Activated T-cell treated with anti-CD3 and anti-CD28 coated beads for 1 hour (primary cell): Measurements from ENCODE around the gene DYNC2I2.
"Not testable (repeated sequence)": the region's sequence is repeated elsewhere in the genome, so short reads cannot be mapped to it uniquely, and the experiment has no call there.

Source experiments
- DNase-seq: peaks from one replicate; pipeline ENCODE4 v3.0.0-alpha.2; 2020; ENCODE audit warnings: low read depth

DYNC2I2 gene

GRCh38 chr9:128685636-128686489 lies 29.2 kb upstream of the DYNC2I2 start:
- DNase-seq, result peak; percentile 30

- DNase-seq, result peak; percentile 59
Observed at GRCh38 chr9:128684325-128685199, 27.9 kb upstream of the DYNC2I2 start.

GRCh38 chr9:128684065-128684324 lies 27.3 kb upstream of the DYNC2I2 start:
- no peak for DNase-seq

- DNase-seq, result no peak
Observed at GRCh38 chr9:128683340-128684064, 26.9 kb upstream of the DYNC2I2 start.

- DNase-seq, result no peak
Observed at GRCh38 chr9:128677794-128678193, 21.1 kb upstream of the DYNC2I2 start.

- DNase-seq, result no peak
Observed at GRCh38 chr9:128675382-128675781, 18.7 kb upstream of the DYNC2I2 start.

GRCh38 chr9:128669786-128670185 lies 13.1 kb upstream of the DYNC2I2 start:
- no peak for DNase-seq

GRCh38 chr9:128666481-128666941 lies 9.9 kb upstream of the DYNC2I2 start:
- not testable (repeated sequence) for DNase-seq

- no peak for DNase-seq
Observed at GRCh38 chr9:128657796-128658195, 1.1 kb upstream of the DYNC2I2 start.

GRCh38 chr9:128657344-128657704 lies 677 bp upstream of the DYNC2I2 start:
- no peak for DNase-seq

GRCh38 chr9:128654481-128654880 lies 2.2 kb downstream of the DYNC2I2 start:
- no peak for DNase-seq

- DNase-seq, result no peak
Observed at GRCh38 chr9:128653908-128654307, 2.7 kb downstream of the DYNC2I2 start.

GRCh38 chr9:128651798-128652197 lies 4.8 kb downstream of the DYNC2I2 start:
- no peak for DNase-seq

GRCh38 chr9:128648206-128648605 lies 8.4 kb downstream of the DYNC2I2 start:
- peak; percentile 66 for DNase-seq

GRCh38 chr9:128643519-128644300 lies 12.9 kb downstream of the DYNC2I2 start:
- DNase-seq, result no peak

- DNase-seq, result no peak
Observed at GRCh38 chr9:128642675-128643245, 13.9 kb downstream of the DYNC2I2 start.

GRCh38 chr9:128640603-128641002 lies 16.0 kb downstream of the DYNC2I2 start:
- DNase-seq, result no peak

GRCh38 chr9:128638580-128638979 lies 18.1 kb downstream of the DYNC2I2 start:
- no peak for DNase-seq

GRCh38 chr9:128637656-128638055 lies 19.0 kb downstream of the DYNC2I2 start:
- no peak for DNase-seq

GRCh38 chr9:128636556-128637530 lies 19.8 kb downstream of the DYNC2I2 start:
- no peak for DNase-seq
